ENCODE data around the gene TBC1D22A. TPM values are rescaled to one million over a fixed set of nuclear protein-coding genes. Genes with fewer than 3 reads are reported as not detected.

The TBC1D22A gene
- total and polyA plus RNA-seq, 2 donors (not counting 3 experiments of a cell fraction or from before 2014, with no cell fraction given): 26.1 to 32.4 TPM

DNA sequence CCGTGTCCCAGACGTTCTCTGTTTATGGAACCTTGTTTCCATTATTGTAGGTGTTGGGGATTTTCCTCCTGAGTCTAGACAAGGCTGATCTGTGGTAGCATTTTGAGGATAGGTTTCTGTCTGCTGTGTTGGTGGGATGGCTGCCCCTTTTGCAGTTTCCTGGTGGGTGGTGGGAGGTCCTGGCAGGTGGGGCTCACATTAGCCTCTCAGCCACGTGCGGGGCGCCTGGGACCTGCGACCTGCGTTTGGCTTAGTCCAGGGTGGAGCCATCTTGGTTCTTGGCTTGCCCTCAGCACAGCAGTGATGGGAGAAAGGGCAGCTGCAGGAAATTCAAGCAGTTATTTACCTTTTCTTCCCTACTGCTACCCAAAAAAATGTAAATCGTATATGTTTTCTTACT lies 143.4 kb downstream of the TBC1D22A start:
- no peaks in the 10 kb centered on the region for H3K79me2 ChIP-seq (ENCODE audit: control insufficient read depth, insufficient read depth, low read length)
- no peak overlapping the region for H3K4me2 ChIP-seq (ENCODE audit: insufficient read depth, low read length)
- DNase-seq (ENCODE audit: low read depth, low spot score) (no peak), FAIRE-seq (no peak)
- H3K4me1 ChIP-seq (ENCODE audit: control insufficient read depth, extremely low read depth, insufficient read depth, low read length): no peaks in the 10 kb centered on the region
- no peaks in the 10 kb centered on the region for H4K20me1 ChIP-seq (replicated peaks; ENCODE audit: control insufficient read depth, extremely low read depth, insufficient read depth, low read length)
- dilution Hi-C loops (cut with MboI; ENCODE audit: extremely low pct_ligation_motif_present, low sequenced_read_pairs) (no loop called here), intact Hi-C loops (cut with micrococcal nuclease) (no loop called here)
- H3K27ac ChIP-seq (ENCODE audit: insufficient read depth, low read depth, low read length): no peak overlapping the region
- no peak for TF ChIP-seq MYC (IDR thresholded peaks at IDR 0.05; ENCODE audit: low read depth, low read length)
- TF ChIP-seq JUN (IDR thresholded peaks at IDR 0.05; ENCODE audit: borderline replicate concordance, insufficient read depth, insufficient read length, low read depth): no peak
- TF ChIP-seq POLR2AphosphoS5 (IDR thresholded peaks at IDR 0.05; ENCODE audit: insufficient read depth, low read depth, low read length): no peak
- no peak for TF ChIP-seq POLR2A (IDR thresholded peaks at IDR 0.05; ENCODE audit: low read depth, low read length)
- TF ChIP-seq GATA2 (IDR thresholded peaks at IDR 0.05; ENCODE audit: insufficient read depth, insufficient read length, low read depth, low read length): no peak
- no peak for TF ChIP-seq CTCF (IDR thresholded peaks at IDR 0.05; ENCODE audit: extremely low read depth in 1 of 2, insufficient read depth in 1 of 2, low read depth in 1 of 2, low read length in 2 of 2)
- TF ChIP-seq, protein P1, sequence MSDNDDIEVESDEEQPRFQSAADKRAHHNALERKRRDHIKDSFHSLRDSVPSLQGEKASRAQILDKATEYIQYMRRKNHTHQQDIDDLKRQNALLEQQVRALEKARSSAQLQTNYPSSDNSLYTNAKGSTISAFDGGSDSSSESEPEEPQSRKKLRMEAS (IDR thresholded peaks at IDR 0.05; ENCODE audit: insufficient read depth, insufficient read length): no peak
- TF ChIP-seq FOS (IDR thresholded peaks at IDR 0.05; ENCODE audit: borderline replicate concordance, insufficient read depth, low read length): no peak
- TF ChIP-seq EZH2 (IDR thresholded peaks at IDR 0.05; ENCODE audit: borderline replicate concordance, low read depth, low read length, severe bottlenecking): no peak
- H2AFZ ChIP-seq (ENCODE audit: low read depth, low read length): no peak overlapping the region
- no peaks in the 10 kb centered on the region for H3K9me1 ChIP-seq (replicated peaks; ENCODE audit: control insufficient read depth, extremely low read depth, insufficient read depth, low read length)
- H3K9me3 ChIP-seq (replicated peaks; ENCODE audit: control insufficient read depth, insufficient read depth, low read length): no peaks in the 10 kb centered on the region
- no peak overlapping the region for H3K4me3 ChIP-seq (replicated peaks in 1 of 3; ENCODE audit: insufficient read depth in 1 of 3, low read depth in 1 of 3, low read length in 3 of 3)
- BruUV-seq (replicated peaks): no TSS peak
- no peaks in the 10 kb centered on the region for H3K27me3 ChIP-seq (ENCODE audit: control insufficient read depth in 2 of 2, insufficient read depth in 2 of 2, low read length in 2 of 2)
- POLR2A ChIA-PET: no interaction called here
- no peaks in the 10 kb centered on the region for H3K36me3 ChIP-seq (ENCODE audit: control insufficient read depth in 2 of 2, extremely low read depth in 1 of 2, insufficient read depth in 2 of 2, low read length in 2 of 2)
- H3K9ac ChIP-seq (replicated peaks; ENCODE audit: extremely low read depth, insufficient read depth, low read length): no peak overlapping the region
- CTCF ChIA-PET: interaction anchor here (1.0 to 1.8 kb wide), 3 partner anchors 13 to 60 kb away, joined by 3 to 4 read pairs (median 3); no protein-coding TSS in a partner anchor
